Measurements from ENCODE around the gene PTPRQ.

Gene PTPRQ

DNA sequence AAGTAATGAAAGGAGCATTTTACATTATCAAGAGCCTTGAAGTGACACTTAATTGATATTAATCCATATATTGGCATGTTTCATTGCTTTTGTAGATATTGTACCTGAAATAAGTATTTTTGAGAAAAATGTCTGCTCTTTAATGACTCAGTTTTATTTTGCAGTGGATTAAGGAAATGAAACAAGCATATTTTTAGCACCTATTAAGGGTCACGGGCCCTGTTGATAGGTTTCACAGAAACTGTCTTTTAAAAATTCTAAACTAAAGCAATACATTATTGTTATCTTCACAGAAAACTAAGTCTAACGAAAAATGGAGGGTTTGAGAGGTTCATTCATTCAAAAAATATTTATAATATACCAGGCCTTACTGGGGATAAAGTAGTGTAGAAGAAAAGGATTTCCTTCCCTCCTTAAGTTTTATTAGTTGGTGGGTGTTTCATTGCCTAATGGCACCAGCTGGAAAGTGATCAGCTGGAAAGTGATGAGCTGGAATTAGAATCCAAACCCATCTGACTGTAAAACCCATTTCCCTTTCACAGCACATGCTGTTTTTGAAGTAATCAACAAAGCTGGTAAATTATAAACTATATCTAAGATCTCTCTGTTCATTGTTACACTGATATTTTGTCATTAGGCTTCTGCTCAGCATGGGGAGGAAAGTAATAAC is 54.2 kb downstream of the PTPRQ start:
- H3K79me2 ChIP-seq (ENCODE audit: low read length) = no peaks in the 10 kb centered on the region
- no peak for TF ChIP-seq EZH2 (optimal IDR thresholded peaks at IDR 0.05; ENCODE audit: low read depth, low read length)
- TF ChIP-seq, protein P1, sequence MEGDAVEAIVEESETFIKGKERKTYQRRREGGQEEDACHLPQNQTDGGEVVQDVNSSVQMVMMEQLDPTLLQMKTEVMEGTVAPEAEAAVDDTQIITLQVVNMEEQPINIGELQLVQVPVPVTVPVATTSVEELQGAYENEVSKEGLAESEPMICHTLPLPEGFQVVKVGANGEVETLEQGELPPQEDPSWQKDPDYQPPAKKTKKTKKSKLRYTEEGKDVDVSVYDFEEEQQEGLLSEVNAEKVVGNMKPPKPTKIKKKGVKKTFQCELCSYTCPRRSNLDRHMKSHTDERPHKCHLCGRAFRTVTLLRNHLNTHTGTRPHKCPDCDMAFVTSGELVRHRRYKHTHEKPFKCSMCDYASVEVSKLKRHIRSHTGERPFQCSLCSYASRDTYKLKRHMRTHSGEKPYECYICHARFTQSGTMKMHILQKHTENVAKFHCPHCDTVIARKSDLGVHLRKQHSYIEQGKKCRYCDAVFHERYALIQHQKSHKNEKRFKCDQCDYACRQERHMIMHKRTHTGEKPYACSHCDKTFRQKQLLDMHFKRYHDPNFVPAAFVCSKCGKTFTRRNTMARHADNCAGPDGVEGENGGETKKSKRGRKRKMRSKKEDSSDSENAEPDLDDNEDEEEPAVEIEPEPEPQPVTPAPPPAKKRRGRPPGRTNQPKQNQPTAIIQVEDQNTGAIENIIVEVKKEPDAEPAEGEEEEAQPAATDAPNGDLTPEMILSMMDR (IDR thresholded peaks at IDR 0.05; ENCODE audit: low read length) = no peak
- TF ChIP-seq EZH2phosphoT487 (IDR thresholded peaks at IDR 0.05; ENCODE audit: low read length) = no peak
- H3K36me3 ChIP-seq (replicated peaks; ENCODE audit: insufficient read depth, low read length) = no peaks in the 10 kb centered on the region
- no peaks in the 10 kb centered on the region for H3K9me3 ChIP-seq (replicated peaks; ENCODE audit: insufficient read depth, low read length)
- no peaks in the 10 kb centered on the region for H3F3A ChIP-seq (ENCODE audit: insufficient read depth, low read length)
- H3K9ac ChIP-seq (ENCODE audit: low read length) = no peak overlapping the region; the same call in 1 of the 2 replicates
- H3K4me2 ChIP-seq (ENCODE audit: low read depth, low read length) = peak overlapping the region; percentile 57
- H4K20me1 ChIP-seq (ENCODE audit: insufficient read depth, low read length) = no peaks in the 10 kb centered on the region
- peaks cover 10% of the 10 kb centered on the region for H3K4me1 ChIP-seq (ENCODE audit: low read length)
- peak overlapping the region; percentile 17; the same call in 1 of the 2 replicates for H2AFZ ChIP-seq (ENCODE audit: low read length)
- no peak overlapping the region; the same call in 1 of the 2 replicates for H3K4me3 ChIP-seq (ENCODE audit: low read length)
- H3K27me3 ChIP-seq (replicated peaks; ENCODE audit: insufficient read depth, low read length) = no peaks in the 10 kb centered on the region
- no peaks in the 10 kb centered on the region for H3K9me2 ChIP-seq (replicated peaks; ENCODE audit: insufficient read depth, low read length)
- peak; percentile 20 for DNase-seq
- peak overlapping the region; percentile 24; the same call in 1 of the 2 replicates for H3K27ac ChIP-seq (ENCODE audit: low read length)

DNA sequence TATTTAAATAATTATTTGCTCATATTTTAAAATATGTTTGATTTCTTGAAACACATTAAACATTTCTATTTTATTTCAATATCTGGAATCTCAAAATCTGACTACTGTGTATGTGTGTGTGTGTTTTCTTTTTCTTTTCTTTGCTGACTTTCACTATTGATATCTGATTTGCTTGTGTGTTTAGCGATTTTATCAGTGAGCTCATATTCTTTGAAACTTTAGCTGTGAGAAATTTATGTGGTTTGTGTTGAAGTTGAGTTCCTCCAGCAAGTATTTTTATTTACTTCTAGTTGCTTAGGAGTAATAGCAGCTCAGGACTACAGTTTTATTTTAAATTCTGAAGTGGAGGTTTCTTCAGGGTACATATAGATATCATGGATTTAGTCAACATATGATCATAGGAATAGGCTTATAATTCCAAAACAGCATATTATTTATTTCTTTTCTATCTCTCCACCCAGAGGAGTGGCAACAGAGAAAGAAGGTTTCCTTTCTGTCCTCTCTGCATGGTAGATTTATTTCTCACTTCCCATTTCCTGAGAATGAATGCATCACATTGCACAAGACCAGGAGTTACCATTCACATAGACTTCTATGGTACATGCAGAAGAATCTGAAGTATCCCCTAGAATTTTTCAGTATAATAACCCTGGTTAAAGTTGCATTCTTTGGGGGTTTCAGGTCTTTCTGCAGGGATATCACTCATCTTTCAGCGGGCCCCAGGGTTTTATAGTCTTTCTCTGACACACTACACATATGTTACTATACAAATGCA is 60.5 kb downstream of the PTPRQ start:
- no peaks in the 10 kb centered on the region for H3K36me3 ChIP-seq (replicated peaks; ENCODE audit: insufficient read depth, low read length)
- H3K27ac ChIP-seq (ENCODE audit: low read length) = peak overlapping the region; percentile 36; the same call in 1 of the 2 replicates
- DNase-seq = peak; percentile 18
- H3K9ac ChIP-seq (ENCODE audit: low read length) = no peak overlapping the region
- no peaks in the 10 kb centered on the region for H3K79me2 ChIP-seq (ENCODE audit: low read length)
- H3F3A ChIP-seq (ENCODE audit: insufficient read depth, low read length) = peaks cover 7% of the 10 kb centered on the region; the same call in 1 of the 2 replicates
- peaks cover 7% of the 10 kb centered on the region for H3K4me1 ChIP-seq (ENCODE audit: low read length)
- no peaks in the 10 kb centered on the region for H3K9me3 ChIP-seq (replicated peaks; ENCODE audit: insufficient read depth, low read length)
- no peak overlapping the region for H3K4me3 ChIP-seq (ENCODE audit: low read length)
- TF ChIP-seq EZH2 (optimal IDR thresholded peaks at IDR 0.05; ENCODE audit: low read depth, low read length) (no peak), EZH2phosphoT487 (IDR thresholded peaks at IDR 0.05; ENCODE audit: low read length) (no peak)
- TF ChIP-seq, protein P1 (IDR thresholded peaks at IDR 0.05; ENCODE audit: low read length) = no peak
- peak overlapping the region; percentile 34 for H3K4me2 ChIP-seq (ENCODE audit: low read depth, low read length)
- no peaks in the 10 kb centered on the region for H4K20me1 ChIP-seq (ENCODE audit: insufficient read depth, low read length)
- no peaks in the 10 kb centered on the region for H3K27me3 ChIP-seq (replicated peaks; ENCODE audit: insufficient read depth, low read length)
- H3K9me2 ChIP-seq (replicated peaks; ENCODE audit: insufficient read depth, low read length) = no peaks in the 10 kb centered on the region
- H2AFZ ChIP-seq (ENCODE audit: low read length) = no peak overlapping the region

DNA sequence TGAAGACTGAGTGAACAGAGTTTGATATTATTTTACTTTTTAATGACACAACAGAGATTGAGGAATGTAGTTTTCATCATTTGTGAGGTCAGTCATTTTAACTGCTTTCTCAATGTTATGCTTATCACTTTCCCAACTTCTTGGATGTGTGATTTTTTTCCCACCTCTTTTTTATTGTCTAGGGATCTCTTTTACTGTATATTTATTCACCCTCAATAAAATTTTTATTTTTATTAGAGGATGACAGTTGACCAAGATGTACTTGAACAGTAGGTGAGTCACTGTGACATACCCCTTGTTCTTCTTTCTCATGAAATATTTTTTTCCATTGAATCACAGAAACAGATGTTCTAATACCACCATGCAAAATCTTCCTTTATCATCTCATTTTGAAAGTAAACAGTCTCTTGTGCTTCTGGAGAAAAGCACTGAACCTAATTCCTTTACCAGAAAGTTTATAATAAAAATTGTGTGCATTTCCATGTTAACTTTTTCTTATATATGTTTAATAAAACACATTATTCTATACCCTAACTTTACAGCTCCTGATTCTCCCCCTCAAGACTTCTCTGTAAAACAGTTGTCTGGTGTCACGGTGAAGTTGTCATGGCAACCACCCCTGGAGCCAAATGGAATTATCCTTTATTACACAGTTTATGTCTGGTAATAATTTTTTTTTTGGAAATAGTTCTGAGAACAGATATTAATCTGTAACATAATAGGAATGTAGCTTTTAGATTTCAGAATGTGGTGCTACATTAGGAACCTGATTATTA is 65.9 kb downstream of the PTPRQ start:
- Histone ChIP-seq H3K4me1 (ENCODE audit: low read length) (0 out of 2 replicates have a peak, but pooled peaks cover under 1% of the 10 kb centered on the region), H3K36me3 (replicated peaks; ENCODE audit: insufficient read depth, low read length) (no peaks in the 10 kb centered on the region), H3K9ac (ENCODE audit: low read length) (no peak overlapping the region), H4K20me1 (ENCODE audit: insufficient read depth, low read length) (no peaks in the 10 kb centered on the region), H3K9me3 (replicated peaks; ENCODE audit: insufficient read depth, low read length) (no peaks in the 10 kb centered on the region), H2AFZ (ENCODE audit: low read length) (no peak overlapping the region), H3K79me2 (ENCODE audit: low read length) (no peaks in the 10 kb centered on the region), H3K9me2 (replicated peaks; ENCODE audit: insufficient read depth, low read length) (no peaks in the 10 kb centered on the region), H3K27ac (ENCODE audit: low read length) (no peak overlapping the region), H3F3A (ENCODE audit: insufficient read depth, low read length) (no peaks in the 10 kb centered on the region), H3K4me3 (ENCODE audit: low read length) (no peak overlapping the region), H3K27me3 (replicated peaks; ENCODE audit: insufficient read depth, low read length) (no peaks in the 10 kb centered on the region), H3K4me2 (ENCODE audit: low read depth, low read length) (no peak overlapping the region)
- DNase-seq = no peak
- TF ChIP-seq, protein P1 (IDR thresholded peaks at IDR 0.05; ENCODE audit: low read length) = no peak
- TF ChIP-seq EZH2phosphoT487 (IDR thresholded peaks at IDR 0.05; ENCODE audit: low read length) = no peak
- TF ChIP-seq EZH2 (optimal IDR thresholded peaks at IDR 0.05; ENCODE audit: low read depth, low read length) = no peak

Measured in MM.1S (cell line).